Stimulated activated naive CD8-positive, alpha-beta T cell treated with anti-CD3 and anti-CD28 coated beads, Interleukin-15, Interleukin-2, amounts not matched to agents 100 ng/mL and 50 ng/mL, for 24 hours (primary cell): ENCODE measurements around the gene TTYH1.
"Not testable (repeated sequence)": the region's sequence is repeated elsewhere in the genome, so short reads cannot be mapped to it uniquely, and the experiment has no call there.

Experiments used
- H3K27ac Mint-ChIP-seq: one replicate; pipeline ENCODE4 v1.8.0; 2021; ENCODE audit warnings: mild to moderate bottlenecking, mixed read lengths
- H3K27me3 Mint-ChIP-seq: one replicate; pipeline ENCODE4 v1.8.0; 2021; ENCODE audit warnings: mixed read lengths
- H3K36me3 Mint-ChIP-seq: one replicate; pipeline ENCODE4 v1.8.0; 2021; ENCODE audit warnings: low read depth, mixed read lengths
- H3K4me1 Mint-ChIP-seq: one replicate; pipeline ENCODE4 v1.8.0; 2021; ENCODE audit warnings: low read depth, mixed read lengths
- H3K4me3 Mint-ChIP-seq: one replicate; pipeline ENCODE4 v1.8.0; 2021; ENCODE audit warnings: mild to moderate bottlenecking, mixed read lengths
- H3K9me3 Mint-ChIP-seq: one replicate; pipeline ENCODE4 v1.8.0; 2021; ENCODE audit warnings: mixed read lengths

The TTYH1 gene

GRCh38 chr19:54462655-54463530, 47.6 kb downstream of the TTYH1 start:
- Mint-ChIP-seq H3K27ac (peak overlapping the region; percentile 78), H3K4me1 (peaks cover 34% of the 10 kb centered on the region), H3K9me3 (no peaks in the 10 kb centered on the region), H3K36me3 (peaks cover 27% of the 10 kb centered on the region), H3K27me3 (peaks cover 6% of the 10 kb centered on the region), H3K4me3 (peak overlapping the region; percentile 86)

- Mint-ChIP-seq H3K4me1 (peaks cover 32% of the 10 kb centered on the region), H3K36me3 (peaks cover 21% of the 10 kb centered on the region), H3K27ac (peak within 1 kb of the TSS; percentile 95), H3K4me3 (peak within 1 kb of the TSS; percentile 86), H3K27me3 (peaks cover 13% of the 10 kb centered on the region), H3K9me3 (no peaks in the 10 kb centered on the region)
Measured at GRCh38 chr19:54463531-54464043, 48.3 kb downstream of the TTYH1 start, which contains the start of gene LENG9. Gene LENG9 (minus strand): TSS chr19:54463778. CDS start chr19:54463526, 252 bp downstream.

GRCh38 chr19:54464044-54464629, 48.9 kb downstream of the TTYH1 start:
- H3K27me3 Mint-ChIP-seq = peaks cover 14% of the 10 kb centered on the region
- no peaks in the 10 kb centered on the region for H3K9me3 Mint-ChIP-seq
- peaks cover 27% of the 10 kb centered on the region for H3K4me1 Mint-ChIP-seq
- peaks cover 15% of the 10 kb centered on the region for H3K36me3 Mint-ChIP-seq
- peak overlapping the region; percentile 95 for H3K27ac Mint-ChIP-seq
- H3K4me3 Mint-ChIP-seq = peak overlapping the region; percentile 86

GRCh38 chr19:54464630-54465425, 49.6 kb downstream of the TTYH1 start:
- H3K27me3 Mint-ChIP-seq = peaks cover 20% of the 10 kb centered on the region
- peak overlapping the region; percentile 86 for H3K4me3 Mint-ChIP-seq
- H3K9me3 Mint-ChIP-seq = no peaks in the 10 kb centered on the region
- H3K4me1 Mint-ChIP-seq = peaks cover 22% of the 10 kb centered on the region
- peak overlapping the region; percentile 95 for H3K27ac Mint-ChIP-seq
- peaks cover 10% of the 10 kb centered on the region for H3K36me3 Mint-ChIP-seq

- H3K36me3 Mint-ChIP-seq = peaks cover 9% of the 10 kb centered on the region
- H3K27ac Mint-ChIP-seq = no peak overlapping the region
- H3K4me1 Mint-ChIP-seq = peaks cover 28% of the 10 kb centered on the region
- peak overlapping the region; percentile 39 for H3K4me3 Mint-ChIP-seq
- no peaks in the 10 kb centered on the region for H3K9me3 Mint-ChIP-seq
- peaks cover 27% of the 10 kb centered on the region for H3K27me3 Mint-ChIP-seq
Measured at GRCh38 chr19:54465426-54466109, 50.3 kb downstream of the TTYH1 start.

- H3K36me3 Mint-ChIP-seq, H3K27ac Mint-ChIP-seq, H3K9me3 Mint-ChIP-seq: not testable (repeated sequence)
- H3K4me3 Mint-ChIP-seq = peak overlapping the region; percentile 39
- H3K4me1 Mint-ChIP-seq = peaks cover 33% of the 10 kb centered on the region
- H3K27me3 Mint-ChIP-seq = peaks cover 32% of the 10 kb centered on the region
Measured at GRCh38 chr19:54466110-54466480, 50.8 kb downstream of the TTYH1 start.

- H3K27me3 Mint-ChIP-seq = peaks cover 45% of the 10 kb centered on the region
- H3K4me1 Mint-ChIP-seq = peaks cover 18% of the 10 kb centered on the region
Measured at GRCh38 chr19:54469496-54469934, 54.3 kb downstream of the TTYH1 start.

GRCh38 chr19:54470276-54470887, 55.1 kb downstream of the TTYH1 start:
- Mint-ChIP-seq H3K27me3 (peaks cover 50% of the 10 kb centered on the region), H3K9me3 (no peaks in the 10 kb centered on the region), H3K4me3 (no peak overlapping the region), H3K36me3 (no peaks in the 10 kb centered on the region), H3K27ac (peak overlapping the region; percentile 2), H3K4me1 (peaks cover 15% of the 10 kb centered on the region)

More at GRCh38 chr19:54469496-54469934, 54.3 kb downstream of the TTYH1 start:
- Mint-ChIP-seq H3K27ac (no peak overlapping the region), H3K9me3 (no peaks in the 10 kb centered on the region), H3K36me3 (no peaks in the 10 kb centered on the region), H3K4me3 (no peak overlapping the region)

GRCh38 chr19:54470991-54471782, 55.9 kb downstream of the TTYH1 start:
- H3K4me3 Mint-ChIP-seq = no peak overlapping the region
- no peaks in the 10 kb centered on the region for H3K36me3 Mint-ChIP-seq
- H3K4me1 Mint-ChIP-seq = peaks cover 15% of the 10 kb centered on the region
- no peaks in the 10 kb centered on the region for H3K9me3 Mint-ChIP-seq
- peaks cover 46% of the 10 kb centered on the region for H3K27me3 Mint-ChIP-seq
- no peak overlapping the region for H3K27ac Mint-ChIP-seq

GRCh38 chr19:54473071-54473891, 58.0 kb downstream of the TTYH1 start, which contains the start of gene CDC42EP5:
Gene CDC42EP5 (minus strand): TSS chr19:54473296. CDS start chr19:54465547, 7,749 bp downstream.
- Mint-ChIP-seq H3K4me1 (peaks cover 15% of the 10 kb centered on the region), H3K9me3 (no peaks in the 10 kb centered on the region), H3K4me3 (peak within 1 kb of the TSS; percentile 20), H3K36me3 (no peaks in the 10 kb centered on the region), H3K27me3 (peaks cover 53% of the 10 kb centered on the region), H3K27ac (no peak within 1 kb of the TSS)

- Mint-ChIP-seq H3K27me3 (peaks cover 54% of the 10 kb centered on the region), H3K27ac (no peak overlapping the region), H3K9me3 (no peaks in the 10 kb centered on the region), H3K36me3 (no peaks in the 10 kb centered on the region), H3K4me3 (no peak overlapping the region), H3K4me1 (peaks cover 15% of the 10 kb centered on the region)
Measured at GRCh38 chr19:54473892-54474372, 58.7 kb downstream of the TTYH1 start.

GRCh38 chr19:54475706-54476105, 60.4 kb downstream of the TTYH1 start:
- no peak overlapping the region for H3K4me3 Mint-ChIP-seq
- peaks cover 8% of the 10 kb centered on the region for H3K4me1 Mint-ChIP-seq
- H3K27me3 Mint-ChIP-seq = peaks cover 51% of the 10 kb centered on the region
- H3K9me3 Mint-ChIP-seq = no peaks in the 10 kb centered on the region
- H3K36me3 Mint-ChIP-seq = no peaks in the 10 kb centered on the region
- no peak overlapping the region for H3K27ac Mint-ChIP-seq
